K562 (cell line): Measurements from ENCODE around the gene LTA. TPM values are rescaled to one million over a fixed set of nuclear protein-coding genes. Genes with fewer than 3 reads are reported as not detected.

Experiments
- ARNT ChIP-seq, 2 experiments: fragments of 450-650 bp; IDR thresholded peaks; 2 replicates each; pipeline ENCODE4 v1.6.1; 2016; ENCODE audit warnings: mild to moderate bottlenecking in 1 of 2
- EP300 ChIP-seq: IDR thresholded peaks from 2 replicates; pipeline ENCODE4 v1.6.1; 2012; ENCODE audit warnings: low read length, improper control_type of control experiment
- HDAC1 ChIP-seq, 2 experiments: fragments of 450-650 bp; IDR thresholded peaks; 2 replicates each; pipeline ENCODE4 v1.6.1; 2016 to 2017; ENCODE audit warnings: inconsistent platforms in 1 of 2, mild to moderate bottlenecking in 1 of 2, moderate library complexity in 1 of 2
- MAFG ChIP-seq: fragments of 450-650 bp; conservative IDR thresholded peaks from 2 replicates; pipeline ENCODE4 v1.6.1; 2016; ENCODE audit warnings: missing genetic modification characterization, missing compliant biosample characterization
- MAZ ChIP-seq, 2 experiments: fragments of 450-650 bp in 1 of 2; sonication (generic) in 1 of 2; formaldehyde crosslinking; IDR thresholded peaks in 1 of 2; conservative IDR thresholded peaks in 1 of 2; 2 replicates each; pipeline versions ENCODE4 v1.4.0 to v1.5.0; 2020; ENCODE audit warnings: mild to moderate bottlenecking in 1 of 2, missing genetic modification reagents in 1 of 2
- MEF2D ChIP-seq: conservative IDR thresholded peaks from 2 replicates; pipeline ENCODE4 v1.6.1; 2016; ENCODE audit warnings: low read depth, missing genetic modification characterization, missing compliant biosample characterization
- NFIX ChIP-seq: fragments of 250-450 bp; sonication (Bioruptor Pico); IDR thresholded peaks from 2 replicates; pipeline ENCODE4 v1.4.0; 2020; ENCODE audit warnings: low read depth, mild to moderate bottlenecking, moderate library complexity
- PHB2 ChIP-seq: fragments of 450-650 bp; IDR thresholded peaks from 2 replicates; pipeline ENCODE4 v1.6.1; 2017; ENCODE audit warnings: low read depth
- POLR2B ChIP-seq: fragments of 450-650 bp; IDR thresholded peaks from 2 replicates; pipeline ENCODE4 v1.6.1; 2018; ENCODE audit warnings: low read depth; ENCODE audit not compliant: partially characterized antibody
- TAF9B ChIP-seq: fragments of 450-650 bp; IDR thresholded peaks from 2 replicates; pipeline ENCODE4 v1.6.1; 2018; ENCODE audit warnings: mild to moderate bottlenecking; ENCODE audit not compliant: partially characterized antibody
- ZNF707 ChIP-seq: fragments of 250-450 bp; sonication (Bioruptor Pico); conservative IDR thresholded peaks from 2 replicates; pipeline ENCODE4 v1.8.0; 2022; ENCODE audit warnings: inconsistent platforms, mild to moderate bottlenecking, moderate library complexity
- polyA plus RNA-seq, 8 experiments: library from polyadenylated mRNA; depleted of rRNA in 4 of 8; stranded (reverse) in 5 of 8; unstranded in 3 of 8; fragments of >200 nt; fragmentation: Nextera tagmentation in 2 of 8; fragmentation: Illumina TruSeq in 1 of 8; extraction: Ambion mirVana in 2 of 8; extraction: Trizol in 1 of 8; gene quantifications; 2 replicates each; pipeline versions ENCODE4 v1.2.1 to v1.2.3, GENCODE V29; 2011 to 2014; ENCODE audit warnings: inconsistent platforms in 1 of 8, missing spikeins in 1 of 8
- total RNA-seq, 7 experiments: library from RNA; depleted of rRNA in 6 of 7; stranded (reverse); fragments of >200 nt in 6 of 7; fragmentation: Illumina TruSeq in 2 of 7; extraction: Trizol in 2 of 7; gene quantifications; 2 replicates each; pipeline versions ENCODE4 v1.2.1 to v1.2.3, GENCODE V29; 2011 to 2021; ENCODE audit warnings: low replicate concordance in 1 of 7
- TF ChIP-seq, protein P1 (sequence below): sonication (generic); formaldehyde crosslinking; IDR thresholded peaks from 2 replicates; pipeline ENCODE4 v1.8.0; 2022; ENCODE audit warnings: mild to moderate bottlenecking, missing genetic modification reagents
- TF ChIP-seq, protein P2 (sequence below): fragments of 450-650 bp; conservative IDR thresholded peaks from 2 replicates; pipeline ENCODE4 v1.6.1; 2016; ENCODE audit warnings: missing genetic modification characterization, low read depth, mild to moderate bottlenecking, control low read depth, missing compliant biosample characterization
- TF ChIP-seq, protein P3 (sequence below): fragments of 450-650 bp; IDR thresholded peaks from 2 replicates; pipeline ENCODE4 v1.6.1; 2016; ENCODE audit warnings: antibody characterized with exemption
- TF ChIP-seq, protein P4 (sequence below): fragments of 250-450 bp; sonication (Bioruptor Pico); IDR thresholded peaks from 2 replicates; pipeline ENCODE4 v1.4.0; 2020; ENCODE audit warnings: mild to moderate bottlenecking, moderate library complexity
- TF ChIP-seq, protein P5 (sequence below): fragments of 250-450 bp; sonication (Bioruptor Pico); IDR thresholded peaks from 2 replicates; pipeline ENCODE4 v1.8.0; 2022; ENCODE audit warnings: moderate library complexity, mild to moderate bottlenecking, inconsistent platforms

LTA gene
- total and polyA plus RNA-seq, 9 of the 15 experiments (the other 6 are each of a cell fraction or from before 2014, with no cell fraction given): 0.80 TPM; not detected in 8

DNA sequence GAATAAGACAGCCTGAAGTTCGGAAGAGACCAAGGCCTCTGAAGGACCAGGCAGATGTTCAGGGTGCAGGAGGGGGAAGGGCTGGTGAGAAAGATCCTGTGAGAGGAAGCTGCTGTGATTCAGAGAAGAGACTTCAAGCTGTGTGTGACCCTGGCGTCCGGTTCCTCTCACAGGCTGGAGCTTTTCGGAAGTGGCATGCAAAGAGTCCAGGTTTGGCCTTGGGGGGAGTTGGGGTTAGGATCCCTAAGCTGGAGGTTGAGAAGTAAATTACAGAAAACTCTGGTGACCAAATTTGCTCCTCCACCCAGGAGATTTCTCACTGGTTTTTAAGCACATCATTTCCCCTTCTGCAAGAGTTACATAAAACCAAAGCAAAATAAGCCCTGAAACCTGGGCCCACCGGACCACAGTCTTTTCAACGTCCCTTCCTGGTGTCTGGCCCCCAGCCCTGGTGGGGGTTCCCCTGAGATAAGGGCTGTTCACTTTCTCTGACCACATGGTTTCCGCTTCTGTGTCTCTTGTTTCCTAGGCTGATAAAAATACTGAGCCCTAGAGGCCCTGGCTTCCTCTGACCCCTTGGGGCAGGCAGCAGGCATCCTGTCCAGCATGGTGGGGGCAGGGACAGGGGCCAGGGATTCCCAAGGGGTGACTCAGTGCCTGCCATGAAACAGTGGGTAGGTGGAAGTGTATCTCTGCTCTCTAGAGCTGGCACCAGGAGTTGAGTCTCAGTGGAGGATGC, 12.0 kb upstream of the LTA start (continued):
- TF ChIP-seq, protein P1, sequence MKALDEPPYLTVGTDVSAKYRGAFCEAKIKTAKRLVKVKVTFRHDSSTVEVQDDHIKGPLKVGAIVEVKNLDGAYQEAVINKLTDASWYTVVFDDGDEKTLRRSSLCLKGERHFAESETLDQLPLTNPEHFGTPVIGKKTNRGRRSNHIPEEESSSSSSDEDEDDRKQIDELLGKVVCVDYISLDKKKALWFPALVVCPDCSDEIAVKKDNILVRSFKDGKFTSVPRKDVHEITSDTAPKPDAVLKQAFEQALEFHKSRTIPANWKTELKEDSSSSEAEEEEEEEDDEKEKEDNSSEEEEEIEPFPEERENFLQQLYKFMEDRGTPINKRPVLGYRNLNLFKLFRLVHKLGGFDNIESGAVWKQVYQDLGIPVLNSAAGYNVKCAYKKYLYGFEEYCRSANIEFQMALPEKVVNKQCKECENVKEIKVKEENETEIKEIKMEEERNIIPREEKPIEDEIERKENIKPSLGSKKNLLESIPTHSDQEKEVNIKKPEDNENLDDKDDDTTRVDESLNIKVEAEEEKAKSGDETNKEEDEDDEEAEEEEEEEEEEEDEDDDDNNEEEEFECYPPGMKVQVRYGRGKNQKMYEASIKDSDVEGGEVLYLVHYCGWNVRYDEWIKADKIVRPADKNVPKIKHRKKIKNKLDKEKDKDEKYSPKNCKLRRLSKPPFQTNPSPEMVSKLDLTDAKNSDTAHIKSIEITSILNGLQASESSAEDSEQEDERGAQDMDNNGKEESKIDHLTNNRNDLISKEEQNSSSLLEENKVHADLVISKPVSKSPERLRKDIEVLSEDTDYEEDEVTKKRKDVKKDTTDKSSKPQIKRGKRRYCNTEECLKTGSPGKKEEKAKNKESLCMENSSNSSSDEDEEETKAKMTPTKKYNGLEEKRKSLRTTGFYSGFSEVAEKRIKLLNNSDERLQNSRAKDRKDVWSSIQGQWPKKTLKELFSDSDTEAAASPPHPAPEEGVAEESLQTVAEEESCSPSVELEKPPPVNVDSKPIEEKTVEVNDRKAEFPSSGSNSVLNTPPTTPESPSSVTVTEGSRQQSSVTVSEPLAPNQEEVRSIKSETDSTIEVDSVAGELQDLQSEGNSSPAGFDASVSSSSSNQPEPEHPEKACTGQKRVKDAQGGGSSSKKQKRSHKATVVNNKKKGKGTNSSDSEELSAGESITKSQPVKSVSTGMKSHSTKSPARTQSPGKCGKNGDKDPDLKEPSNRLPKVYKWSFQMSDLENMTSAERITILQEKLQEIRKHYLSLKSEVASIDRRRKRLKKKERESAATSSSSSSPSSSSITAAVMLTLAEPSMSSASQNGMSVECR (CRISPR knock-in tag): no peak
- TF ChIP-seq, protein P2, sequence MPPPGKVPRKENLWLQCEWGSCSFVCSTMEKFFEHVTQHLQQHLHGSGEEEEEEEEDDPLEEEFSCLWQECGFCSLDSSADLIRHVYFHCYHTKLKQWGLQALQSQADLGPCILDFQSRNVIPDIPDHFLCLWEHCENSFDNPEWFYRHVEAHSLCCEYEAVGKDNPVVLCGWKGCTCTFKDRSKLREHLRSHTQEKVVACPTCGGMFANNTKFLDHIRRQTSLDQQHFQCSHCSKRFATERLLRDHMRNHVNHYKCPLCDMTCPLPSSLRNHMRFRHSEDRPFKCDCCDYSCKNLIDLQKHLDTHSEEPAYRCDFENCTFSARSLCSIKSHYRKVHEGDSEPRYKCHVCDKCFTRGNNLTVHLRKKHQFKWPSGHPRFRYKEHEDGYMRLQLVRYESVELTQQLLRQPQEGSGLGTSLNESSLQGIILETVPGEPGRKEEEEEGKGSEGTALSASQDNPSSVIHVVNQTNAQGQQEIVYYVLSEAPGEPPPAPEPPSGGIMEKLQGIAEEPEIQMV (tag): no peak
- TF ChIP-seq POLR2B: no peak
- no peak for TF ChIP-seq PHB2
- no peak for TF ChIP-seq NFIX (CRISPR knock-in tag)
- TF ChIP-seq, protein P3, sequence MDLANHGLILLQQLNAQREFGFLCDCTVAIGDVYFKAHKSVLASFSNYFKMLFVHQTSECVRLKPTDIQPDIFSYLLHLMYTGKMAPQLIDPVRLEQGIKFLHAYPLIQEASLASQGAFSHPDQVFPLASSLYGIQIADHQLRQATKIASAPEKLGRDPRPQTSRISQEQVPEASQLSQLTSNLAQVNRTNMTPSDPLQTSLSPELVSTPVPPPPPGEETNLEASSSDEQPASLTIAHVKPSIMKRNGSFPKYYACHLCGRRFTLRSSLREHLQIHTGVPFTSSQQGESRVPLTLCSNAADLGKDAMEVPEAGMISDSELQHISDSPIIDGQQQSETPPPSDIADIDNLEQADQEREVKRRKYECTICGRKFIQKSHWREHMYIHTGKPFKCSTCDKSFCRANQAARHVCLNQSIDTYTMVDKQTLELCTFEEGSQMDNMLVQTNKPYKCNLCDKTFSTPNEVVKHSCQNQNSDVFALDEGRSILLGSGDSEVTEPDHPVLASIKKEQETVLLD: peak; percentile 13; the same call in 1 of the 2 replicates
- TF ChIP-seq ARNT (IDR thresholded peaks at IDR 0.05): no peak
- no peak for TF ChIP-seq ZNF707 (CRISPR knock-in tag)
- peak; percentile 42 for TF ChIP-seq TAF9B
- TF ChIP-seq, protein P4, sequence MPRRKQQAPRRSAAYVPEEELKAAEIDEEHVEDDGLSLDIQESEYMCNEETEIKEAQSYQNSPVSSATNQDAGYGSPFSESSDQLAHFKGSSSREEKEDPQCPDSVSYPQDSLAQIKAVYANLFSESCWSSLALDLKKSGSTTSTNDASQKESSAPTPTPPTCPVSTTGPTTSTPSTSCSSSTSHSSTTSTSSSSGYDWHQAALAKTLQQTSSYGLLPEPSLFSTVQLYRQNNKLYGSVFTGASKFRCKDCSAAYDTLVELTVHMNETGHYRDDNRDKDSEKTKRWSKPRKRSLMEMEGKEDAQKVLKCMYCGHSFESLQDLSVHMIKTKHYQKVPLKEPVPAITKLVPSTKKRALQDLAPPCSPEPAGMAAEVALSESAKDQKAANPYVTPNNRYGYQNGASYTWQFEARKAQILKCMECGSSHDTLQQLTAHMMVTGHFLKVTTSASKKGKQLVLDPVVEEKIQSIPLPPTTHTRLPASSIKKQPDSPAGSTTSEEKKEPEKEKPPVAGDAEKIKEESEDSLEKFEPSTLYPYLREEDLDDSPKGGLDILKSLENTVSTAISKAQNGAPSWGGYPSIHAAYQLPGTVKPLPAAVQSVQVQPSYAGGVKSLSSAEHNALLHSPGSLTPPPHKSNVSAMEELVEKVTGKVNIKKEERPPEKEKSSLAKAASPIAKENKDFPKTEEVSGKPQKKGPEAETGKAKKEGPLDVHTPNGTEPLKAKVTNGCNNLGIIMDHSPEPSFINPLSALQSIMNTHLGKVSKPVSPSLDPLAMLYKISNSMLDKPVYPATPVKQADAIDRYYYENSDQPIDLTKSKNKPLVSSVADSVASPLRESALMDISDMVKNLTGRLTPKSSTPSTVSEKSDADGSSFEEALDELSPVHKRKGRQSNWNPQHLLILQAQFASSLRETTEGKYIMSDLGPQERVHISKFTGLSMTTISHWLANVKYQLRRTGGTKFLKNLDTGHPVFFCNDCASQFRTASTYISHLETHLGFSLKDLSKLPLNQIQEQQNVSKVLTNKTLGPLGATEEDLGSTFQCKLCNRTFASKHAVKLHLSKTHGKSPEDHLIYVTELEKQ: no peak
- TF ChIP-seq MAFG (tag): no peak
- no peak for TF ChIP-seq MEF2D (tag)
- TF ChIP-seq EP300: peak; percentile 83
- TF ChIP-seq MAZ (CRISPR knock-in tag; conservative IDR thresholded peaks at IDR 0.05 in 1 of 2, IDR thresholded peaks at IDR 0.05 in 1 of 2): peak; percentile 52 to 80; a peak in 3 of 4 replicates
- TF ChIP-seq HDAC1 (IDR thresholded peaks at IDR 0.05): peak in 1 of 2 experiments; percentile 32; a peak in 2 of 4 replicates
- TF ChIP-seq, protein P5, sequence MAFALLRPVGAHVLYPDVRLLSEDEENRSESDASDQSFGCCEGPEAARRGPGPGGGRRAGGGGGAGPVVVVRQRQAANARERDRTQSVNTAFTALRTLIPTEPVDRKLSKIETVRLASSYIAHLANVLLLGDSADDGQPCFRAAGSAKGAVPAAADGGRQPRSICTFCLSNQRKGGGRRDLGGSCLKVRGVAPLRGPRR (CRISPR knock-in tag): no peak
